Vagina (tissue), 2 donors: ENCODE measurements around the gene CPA1. TPM values are rescaled to one million over a fixed set of nuclear protein-coding genes. Genes with fewer than 3 reads are reported as not detected.

Experiments used
- DNase-seq, 2 donors: peaks; one replicate each; pipeline ENCODE4 v3.0.0-alpha.2; 2017; ENCODE audit errors: extremely low spot score in 2 of 2
- H3K27ac ChIP-seq: fragments of 200-600 bp; sonication (generic); one replicate; pipeline ENCODE4 v1.5.1; 2019
- H3K27me3 ChIP-seq: fragments of 200-600 bp; sonication (generic); one replicate; pipeline ENCODE4 v1.5.1; 2019
- H3K36me3 ChIP-seq, 2 donors: fragments of 200-600 bp; sonication (generic); one replicate each; pipeline ENCODE4 v1.5.1; 2017 to 2019
- H3K4me1 ChIP-seq: fragments of 200-600 bp; sonication (generic); one replicate; pipeline ENCODE4 v1.5.1; 2019
- H3K4me3 ChIP-seq, 2 donors: fragments of 200-600 bp; sonication (generic); 1 replicate in 1 of 2; 2 replicates in 1 of 2; pipeline ENCODE4 v1.5.1; 2016 to 2019
- H3K9me3 ChIP-seq: fragments of 200-600 bp; sonication (generic); one replicate; pipeline ENCODE4 v1.5.1; 2019
- CTCF ChIP-seq, 3 experiments: fragments of 450-650 bp in 2 of 3; fragments of 200-600 bp in 1 of 3; sonication (generic) in 1 of 3; IDR thresholded peaks; one replicate each; pipeline ENCODE4 v1.5.1; 2017 to 2019; ENCODE audit warnings: antibody characterized with exemption in 3 of 3, mild to moderate bottlenecking in 2 of 3, moderate library complexity in 2 of 3
- POLR2A ChIP-seq, 2 donors: fragments of 450-650 bp; IDR thresholded peaks; one replicate each; pipeline ENCODE4 v1.6.1; 2017; ENCODE audit warnings: antibody characterized with exemption in 2 of 2, mild to moderate bottlenecking in 2 of 2, moderate library complexity in 2 of 2
- POLR2AphosphoS5 ChIP-seq, 2 donors: sonication (generic); formaldehyde crosslinking; IDR thresholded peaks; one replicate each; pipeline ENCODE4 v1.9.0; 2017; ENCODE audit warnings: antibody characterized with exemption in 2 of 2, mild to moderate bottlenecking in 2 of 2, low read depth in 1 of 2; ENCODE audit not compliant: insufficient read depth in 1 of 2
- intact Hi-C: fragments of 100-400 bp; cut with DNase I; formaldehyde crosslinking; loops from one replicate; pipeline ENCODE4 v1.15.1; 2023
- total RNA-seq: library from RNA; depleted of rRNA; stranded (reverse); fragments of >200 nt; gene quantifications from one replicate; pipeline ENCODE4 v1.2.3, GENCODE V29; 2016

Gene CPA1
- total RNA-seq, 1 donor from 2014 or later = not detected

DNA sequence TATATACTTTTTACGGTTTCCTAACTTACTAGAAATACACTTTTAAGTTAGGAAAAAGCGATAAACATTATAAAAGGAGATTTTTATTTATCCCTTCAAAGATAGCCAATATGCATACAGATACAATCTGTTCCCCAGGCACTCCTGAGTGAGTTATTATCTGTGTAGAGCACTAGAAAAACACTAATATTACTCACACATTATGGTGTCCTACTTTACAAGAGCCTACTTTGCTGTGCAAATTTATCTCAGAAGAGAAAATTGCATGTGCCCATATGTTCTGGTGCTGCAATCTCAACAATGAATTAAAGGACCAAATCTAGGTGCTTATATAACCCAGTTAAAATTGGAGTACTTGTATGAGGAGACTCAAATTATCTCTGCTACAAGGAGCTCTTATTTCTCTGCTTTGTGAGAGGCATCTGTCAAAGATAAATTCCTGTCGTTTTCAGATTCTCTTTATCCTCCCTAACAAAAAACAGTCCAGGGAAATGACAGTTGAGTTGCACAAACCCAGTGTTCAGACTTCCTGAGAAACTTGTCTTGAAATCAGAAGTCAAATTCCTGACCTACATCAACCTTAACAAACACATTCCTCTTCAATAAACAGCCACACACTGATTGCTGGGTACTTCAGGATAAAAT, 28.9 kb downstream of the CPA1 start:
- Histone ChIP-seq H3K9me3 (no peaks in the 10 kb centered on the region), H3K27ac (no peak overlapping the region), H3K36me3 (no peaks in the 10 kb centered on the region), H3K4me1 (no peaks in the 10 kb centered on the region), H3K27me3 (no peaks in the 10 kb centered on the region), H3K4me3 (no peak overlapping the region)
- no peak for TF ChIP-seq POLR2AphosphoS5 (IDR thresholded peaks at IDR 0.05; ENCODE audit: insufficient read depth in 1 of 2, low read depth in 1 of 2)
- no peak for TF ChIP-seq POLR2A (IDR thresholded peaks at IDR 0.05)
- TF ChIP-seq CTCF (IDR thresholded peaks at IDR 0.05) = no peak
- intact Hi-C loops = no loop called here
- no peak for DNase-seq

DNA sequence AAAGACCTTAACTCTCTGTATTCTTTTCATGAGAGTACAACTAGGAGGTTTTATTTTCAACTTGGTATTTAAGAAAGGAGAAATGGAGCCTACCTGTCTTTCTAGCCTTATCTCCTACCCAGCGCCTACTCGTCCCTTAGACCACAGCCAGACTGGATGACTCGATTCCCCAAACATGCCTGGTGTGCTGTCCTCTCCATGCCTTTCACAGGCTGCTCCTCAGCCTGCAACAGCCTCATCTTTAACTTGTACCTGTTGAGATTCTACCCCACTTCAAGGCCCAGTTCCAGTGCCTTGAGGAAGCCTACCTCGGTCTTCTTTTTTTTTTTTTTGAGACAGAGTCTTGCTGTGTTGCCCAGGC, 29.4 kb downstream of the CPA1 start:
- no peak overlapping the region for H3K27ac ChIP-seq

DNA sequence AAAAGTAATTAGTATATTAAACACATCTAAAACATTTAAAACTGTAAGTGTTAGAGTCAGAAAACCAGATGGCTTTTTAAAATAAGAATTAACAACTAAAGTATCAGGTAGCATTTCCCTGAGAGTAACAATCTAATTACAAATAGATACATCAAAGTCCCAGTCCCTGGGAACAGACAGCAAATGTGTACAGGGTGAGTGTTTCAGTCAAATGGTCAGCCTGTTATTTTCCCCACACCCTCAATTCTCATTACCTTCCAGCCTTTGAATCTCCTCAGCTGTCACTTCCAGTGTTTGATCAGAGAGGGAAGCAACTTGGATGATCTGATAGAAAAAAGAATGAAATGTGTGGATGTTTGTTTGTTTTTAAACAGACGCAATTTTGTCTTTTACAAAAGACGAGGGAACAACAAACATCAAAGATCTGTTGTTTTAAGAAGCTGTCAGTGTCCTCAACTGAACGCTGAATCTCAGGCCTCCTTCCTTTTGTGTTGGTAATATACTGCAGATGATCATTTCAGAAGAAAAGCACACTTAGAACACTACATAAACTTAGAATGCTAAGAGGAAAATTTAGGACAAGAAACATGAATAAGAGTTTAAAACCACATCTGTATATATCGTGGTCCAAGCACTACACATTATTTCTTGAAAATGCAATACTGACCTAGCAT, 30.7 kb downstream of the CPA1 start:
- no peak for DNase-seq
- Histone ChIP-seq H3K4me3 (no peak overlapping the region), H3K9me3 (no peaks in the 10 kb centered on the region), H3K27ac (no peak overlapping the region), H3K4me1 (no peaks in the 10 kb centered on the region), H3K27me3 (no peaks in the 10 kb centered on the region), H3K36me3 (no peaks in the 10 kb centered on the region)
- TF ChIP-seq POLR2A (IDR thresholded peaks at IDR 0.05) (no peak), CTCF (IDR thresholded peaks at IDR 0.05) (no peak), POLR2AphosphoS5 (IDR thresholded peaks at IDR 0.05; ENCODE audit: insufficient read depth in 1 of 2, low read depth in 1 of 2) (no peak)
- intact Hi-C loops = no loop called here

More for the DNA sequence above, 29.4 kb downstream of the CPA1 start:
- DNase-seq = no peak
- intact Hi-C loops = no loop called here
- no peaks in the 10 kb centered on the region for H3K9me3 ChIP-seq
- no peak for TF ChIP-seq CTCF (IDR thresholded peaks at IDR 0.05)
- no peak for TF ChIP-seq POLR2AphosphoS5 (IDR thresholded peaks at IDR 0.05; ENCODE audit: insufficient read depth in 1 of 2, low read depth in 1 of 2)
- TF ChIP-seq POLR2A (IDR thresholded peaks at IDR 0.05) = no peak
- H3K27me3 ChIP-seq = no peaks in the 10 kb centered on the region
- no peak overlapping the region for H3K4me3 ChIP-seq
- no peaks in the 10 kb centered on the region for H3K4me1 ChIP-seq
- no peaks in the 10 kb centered on the region for H3K36me3 ChIP-seq

- Histone ChIP-seq H3K4me3 (no peak overlapping the region), H3K27me3 (no peaks in the 10 kb centered on the region), H3K27ac (no peak overlapping the region), H3K9me3 (no peaks in the 10 kb centered on the region), H3K4me1 (no peaks in the 10 kb centered on the region), H3K36me3 (no peaks in the 10 kb centered on the region)
- intact Hi-C loops = no loop called here
- TF ChIP-seq POLR2A (IDR thresholded peaks at IDR 0.05) = no peak
- TF ChIP-seq POLR2AphosphoS5 (IDR thresholded peaks at IDR 0.05; ENCODE audit: insufficient read depth in 1 of 2, low read depth in 1 of 2) = no peak
- no peak for TF ChIP-seq CTCF (IDR thresholded peaks at IDR 0.05)
- DNase-seq = no peak
Observed at GRCh38 chr7:130413201-130413600, 32.9 kb downstream of the CPA1 start.

DNA sequence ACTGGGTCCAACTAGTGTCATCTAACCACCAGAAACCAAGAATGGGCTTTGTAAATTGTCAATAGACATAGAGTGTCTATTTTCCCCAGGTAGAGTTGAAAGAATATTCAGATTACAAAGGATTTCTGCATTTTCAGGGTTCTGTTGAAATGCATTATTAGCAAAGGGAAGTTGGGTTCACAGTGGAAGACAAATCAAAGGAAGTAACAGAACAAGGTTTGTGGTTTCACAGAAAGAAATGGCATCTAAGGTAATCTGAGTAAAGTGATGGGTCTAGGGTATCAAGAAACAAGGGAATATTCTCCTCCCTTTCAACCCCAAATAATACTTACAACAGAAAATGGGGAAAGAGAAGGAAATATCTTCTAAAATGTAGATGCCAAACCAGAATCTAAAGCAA, 34.7 kb downstream of the CPA1 start:
- DNase-seq = no peak
- H3K27me3 ChIP-seq = no peaks in the 10 kb centered on the region
- H3K36me3 ChIP-seq = no peaks in the 10 kb centered on the region
- TF ChIP-seq POLR2A (IDR thresholded peaks at IDR 0.05) (no peak), POLR2AphosphoS5 (IDR thresholded peaks at IDR 0.05; ENCODE audit: insufficient read depth in 1 of 2, low read depth in 1 of 2) (no peak), CTCF (IDR thresholded peaks at IDR 0.05) (no peak)
- H3K4me1 ChIP-seq = no peaks in the 10 kb centered on the region
- no peak overlapping the region for H3K4me3 ChIP-seq
- intact Hi-C loops = no loop called here
- no peak overlapping the region for H3K27ac ChIP-seq
- no peaks in the 10 kb centered on the region for H3K9me3 ChIP-seq
